Lower lobe of right lung (tissue), 2 donors: ENCODE measurements around the gene SEC31B. TPM values are rescaled to one million over a fixed set of nuclear protein-coding genes. Genes with fewer than 3 reads are reported as not detected.

Experiments
- ATAC-seq, 2 donors: fragments of 200-7000 bp; cut with Tn5 transposase; one replicate each; pipeline ENCODE4 v1.9.1; 2020 to 2022; ENCODE audit warnings: mild to moderate bottlenecking in 2 of 2, moderate library complexity in 2 of 2
- DNase-seq: peaks from one replicate; pipeline ENCODE4 v3.0.0-alpha.2; 2020
- H3K27ac ChIP-seq: fragments of 200-600 bp; one replicate; pipeline ENCODE4 v1.8.0; 2022
- H3K27me3 ChIP-seq: fragments of 200-600 bp; one replicate; pipeline ENCODE4 v1.8.0; 2022; ENCODE audit warnings: low read depth
- H3K36me3 ChIP-seq: fragments of 200-600 bp; one replicate; pipeline ENCODE4 v1.8.0; 2022; ENCODE audit warnings: mild to moderate bottlenecking
- H3K4me1 ChIP-seq: fragments of 200-600 bp; one replicate; pipeline ENCODE4 v1.8.0; 2022
- H3K4me3 ChIP-seq: fragments of 200-600 bp; one replicate; pipeline ENCODE4 v1.8.0; 2022; ENCODE audit warnings: mild to moderate bottlenecking
- H3K9me3 ChIP-seq: fragments of 200-600 bp; one replicate; pipeline ENCODE4 v1.8.0; 2022
- intact Hi-C: fragments of 100-400 bp; cut with DNase I; formaldehyde crosslinking; loops from one replicate; pipeline ENCODE4 v1.11.0; 2022
- total RNA-seq: library from RNA; stranded (reverse); fragmentation: NEBNext Ultra II Directional; extraction: Animal tissue kit (Norgen Biotek cat#: 25700); gene quantifications from one replicate; pipeline ENCODE4 v1.2.1, GENCODE V29; 2021
- TF ChIP-seq, protein P1 (sequence below): fragments of 200-600 bp; IDR thresholded peaks from one replicate; pipeline ENCODE4 v1.8.0; 2022; ENCODE audit warnings: antibody characterized with exemption, mild to moderate bottlenecking
- donor health status: DM: no; HTN: yes; CAD: no; lungs with severe emphysema.

The SEC31B gene
- total RNA-seq, 1 donor from 2014 or later, result 16.0 TPM

GRCh38 chr10:100506596-100507356 is 12.9 kb downstream of the SEC31B start:
- Histone ChIP-seq H3K27ac (no peak overlapping the region), H3K4me1 (peaks cover 11% of the 10 kb centered on the region), H3K4me3 (no peak overlapping the region), H3K27me3 (no peaks in the 10 kb centered on the region), H3K36me3 (peaks cover 48% of the 10 kb centered on the region), H3K9me3 (no peaks in the 10 kb centered on the region)
- no peak for DNase-seq
- ATAC-seq, result no peak
- TF ChIP-seq, protein P1, sequence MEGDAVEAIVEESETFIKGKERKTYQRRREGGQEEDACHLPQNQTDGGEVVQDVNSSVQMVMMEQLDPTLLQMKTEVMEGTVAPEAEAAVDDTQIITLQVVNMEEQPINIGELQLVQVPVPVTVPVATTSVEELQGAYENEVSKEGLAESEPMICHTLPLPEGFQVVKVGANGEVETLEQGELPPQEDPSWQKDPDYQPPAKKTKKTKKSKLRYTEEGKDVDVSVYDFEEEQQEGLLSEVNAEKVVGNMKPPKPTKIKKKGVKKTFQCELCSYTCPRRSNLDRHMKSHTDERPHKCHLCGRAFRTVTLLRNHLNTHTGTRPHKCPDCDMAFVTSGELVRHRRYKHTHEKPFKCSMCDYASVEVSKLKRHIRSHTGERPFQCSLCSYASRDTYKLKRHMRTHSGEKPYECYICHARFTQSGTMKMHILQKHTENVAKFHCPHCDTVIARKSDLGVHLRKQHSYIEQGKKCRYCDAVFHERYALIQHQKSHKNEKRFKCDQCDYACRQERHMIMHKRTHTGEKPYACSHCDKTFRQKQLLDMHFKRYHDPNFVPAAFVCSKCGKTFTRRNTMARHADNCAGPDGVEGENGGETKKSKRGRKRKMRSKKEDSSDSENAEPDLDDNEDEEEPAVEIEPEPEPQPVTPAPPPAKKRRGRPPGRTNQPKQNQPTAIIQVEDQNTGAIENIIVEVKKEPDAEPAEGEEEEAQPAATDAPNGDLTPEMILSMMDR, result no peak
- intact Hi-C loops, result no loop called here

- intact Hi-C loops, result no loop called here
- H3K4me1 ChIP-seq, result peaks cover 2% of the 10 kb centered on the region
- ATAC-seq, result no peak
- no peak overlapping the region for H3K4me3 ChIP-seq
- H3K27me3 ChIP-seq, result no peaks in the 10 kb centered on the region
- H3K36me3 ChIP-seq, result peaks cover 53% of the 10 kb centered on the region
- no peak overlapping the region for H3K27ac ChIP-seq
- no peak for DNase-seq
- TF ChIP-seq, protein P1, result no peak
- no peaks in the 10 kb centered on the region for H3K9me3 ChIP-seq
Observed at GRCh38 chr10:100505164-100505563, 14.5 kb downstream of the SEC31B start.

DNA sequence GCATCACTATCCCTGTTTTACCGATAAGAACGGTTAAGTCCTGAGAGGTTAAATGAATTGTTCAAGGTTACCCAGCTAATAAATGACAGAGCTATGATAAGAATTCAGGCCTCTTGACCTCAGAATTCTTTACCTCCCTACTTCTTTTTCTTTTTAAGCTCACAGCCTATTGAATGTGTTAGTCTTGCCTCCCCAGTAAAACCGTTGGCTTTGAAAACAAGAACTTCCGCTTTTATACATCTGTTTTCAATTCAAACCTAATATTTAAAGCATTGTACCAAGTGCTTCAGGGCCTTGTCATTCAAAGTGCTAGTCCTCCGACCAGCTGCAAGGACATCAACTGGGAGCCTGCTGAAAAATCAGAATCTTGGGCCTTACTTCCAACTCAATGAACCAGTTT is 15.6 kb downstream of the SEC31B start:
- TF ChIP-seq, protein P1, result no peak
- H3K27ac ChIP-seq, result no peak overlapping the region
- H3K36me3 ChIP-seq, result peaks cover 62% of the 10 kb centered on the region
- ATAC-seq, result no peak
- H3K4me1 ChIP-seq, result no peaks in the 10 kb centered on the region
- H3K27me3 ChIP-seq, result no peaks in the 10 kb centered on the region
- intact Hi-C loops, result no loop called here
- no peak overlapping the region for H3K4me3 ChIP-seq
- DNase-seq, result no peak
- H3K9me3 ChIP-seq, result no peaks in the 10 kb centered on the region

DNA sequence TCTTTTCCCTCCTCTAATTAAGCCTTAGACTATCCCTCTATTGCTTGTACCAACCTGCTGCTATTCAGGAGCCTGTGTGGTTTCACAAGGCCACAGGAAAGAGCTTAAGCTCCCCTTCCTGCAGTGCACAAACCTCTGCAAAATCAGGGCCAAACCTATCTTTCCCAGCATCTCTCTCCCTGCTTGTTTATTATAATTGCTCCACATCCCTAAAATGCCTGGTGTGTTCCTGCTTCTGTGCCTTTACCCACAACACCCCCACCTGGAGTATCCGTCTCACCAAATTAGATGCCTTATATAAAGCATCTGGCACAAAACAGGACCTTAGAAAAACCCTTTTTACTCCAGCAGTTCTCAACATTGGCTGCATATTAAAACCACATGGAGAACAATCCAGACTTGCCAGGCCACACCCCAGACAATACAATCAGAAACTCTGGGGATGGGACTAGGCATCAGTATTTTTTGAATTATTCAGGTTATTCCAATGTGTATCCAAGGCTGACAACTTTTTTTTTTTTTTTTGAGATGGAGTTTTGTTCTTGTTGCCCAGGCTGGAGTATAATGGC is 16.7 kb downstream of the SEC31B start:
- H3K27ac ChIP-seq, result no peak overlapping the region
- no peak for DNase-seq
- intact Hi-C loops, result no loop called here
- no peaks in the 10 kb centered on the region for H3K27me3 ChIP-seq
- H3K4me1 ChIP-seq, result no peaks in the 10 kb centered on the region
- no peak overlapping the region for H3K4me3 ChIP-seq
- no peaks in the 10 kb centered on the region for H3K9me3 ChIP-seq
- TF ChIP-seq, protein P1, result no peak
- peaks cover 73% of the 10 kb centered on the region for H3K36me3 ChIP-seq
- no peak for ATAC-seq

GRCh38 chr10:100501423-100501822 is 18.2 kb downstream of the SEC31B start:
- peaks cover 75% of the 10 kb centered on the region for H3K36me3 ChIP-seq

More at GRCh38 chr10:100501423-100501822, 18.2 kb downstream of the SEC31B start:
- TF ChIP-seq, protein P1, result no peak
- Histone ChIP-seq H3K4me3 (no peak overlapping the region), H3K27me3 (no peaks in the 10 kb centered on the region), H3K9me3 (no peaks in the 10 kb centered on the region), H3K27ac (no peak overlapping the region), H3K4me1 (no peaks in the 10 kb centered on the region)
- ATAC-seq (no peak), DNase-seq (no peak)
- intact Hi-C loops, result no loop called here
